ENCODE results near the gene MAPK11.

The MAPK11 gene

DNA sequence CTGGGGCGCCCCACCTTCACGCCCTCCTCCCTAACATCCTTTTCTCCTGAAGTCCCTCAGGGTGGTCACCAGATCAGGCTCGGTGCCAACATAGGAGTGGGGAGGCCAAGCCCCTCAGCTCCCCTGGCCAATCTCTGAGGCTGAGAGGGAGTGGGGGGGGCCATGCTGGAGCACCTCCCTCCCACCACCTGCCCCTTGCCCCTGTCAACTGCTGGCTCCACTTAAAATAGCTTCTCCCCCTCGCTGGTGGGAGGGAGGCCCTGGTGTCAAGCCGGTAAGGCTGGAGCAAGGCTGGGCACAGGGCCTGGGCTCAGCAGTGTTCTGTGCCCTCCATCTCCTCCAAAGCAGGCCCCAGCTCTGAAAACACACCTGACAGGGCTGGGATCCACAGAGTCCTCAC lies 32.4 kb upstream of the MAPK11 start:
- Histone ChIP-seq H3K36me3 (replicated peaks; ENCODE audit: low read depth, low read length) (no peaks in the 10 kb centered on the region), H3K79me2 (ENCODE audit: low read length) (peaks cover 85% of the 10 kb centered on the region), H3K4me2 (ENCODE audit: low read length) (peak overlapping the region; percentile 90; the same call in 1 of the 2 replicates), H3K4me1 (ENCODE audit: low read length) (peaks cover 40% of the 10 kb centered on the region), H3K4me3 (ENCODE audit: low read length) (no peak overlapping the region), H4K20me1 (ENCODE audit: insufficient read depth, low read length) (peaks cover 46% of the 10 kb centered on the region), H3K27me3 (ENCODE audit: low read depth, low read length) (no peaks in the 10 kb centered on the region), H3K9me3 (ENCODE audit: insufficient read depth, low read length) (no peaks in the 10 kb centered on the region), H3K27ac (ENCODE audit: low read length) (no peak overlapping the region; the same call in 1 of the 2 replicates), H2AFZ (ENCODE audit: low read depth, low read length) (no peak overlapping the region), H3K9ac (ENCODE audit: low read length) (no peak overlapping the region)
- TF ChIP-seq EZH2phosphoT487 (IDR thresholded peaks at IDR 0.05; ENCODE audit: low read depth) = no peak
- TF ChIP-seq, protein P1, sequence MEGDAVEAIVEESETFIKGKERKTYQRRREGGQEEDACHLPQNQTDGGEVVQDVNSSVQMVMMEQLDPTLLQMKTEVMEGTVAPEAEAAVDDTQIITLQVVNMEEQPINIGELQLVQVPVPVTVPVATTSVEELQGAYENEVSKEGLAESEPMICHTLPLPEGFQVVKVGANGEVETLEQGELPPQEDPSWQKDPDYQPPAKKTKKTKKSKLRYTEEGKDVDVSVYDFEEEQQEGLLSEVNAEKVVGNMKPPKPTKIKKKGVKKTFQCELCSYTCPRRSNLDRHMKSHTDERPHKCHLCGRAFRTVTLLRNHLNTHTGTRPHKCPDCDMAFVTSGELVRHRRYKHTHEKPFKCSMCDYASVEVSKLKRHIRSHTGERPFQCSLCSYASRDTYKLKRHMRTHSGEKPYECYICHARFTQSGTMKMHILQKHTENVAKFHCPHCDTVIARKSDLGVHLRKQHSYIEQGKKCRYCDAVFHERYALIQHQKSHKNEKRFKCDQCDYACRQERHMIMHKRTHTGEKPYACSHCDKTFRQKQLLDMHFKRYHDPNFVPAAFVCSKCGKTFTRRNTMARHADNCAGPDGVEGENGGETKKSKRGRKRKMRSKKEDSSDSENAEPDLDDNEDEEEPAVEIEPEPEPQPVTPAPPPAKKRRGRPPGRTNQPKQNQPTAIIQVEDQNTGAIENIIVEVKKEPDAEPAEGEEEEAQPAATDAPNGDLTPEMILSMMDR (IDR thresholded peaks at IDR 0.05; ENCODE audit: low read depth, low read length) = no peak

DNA sequence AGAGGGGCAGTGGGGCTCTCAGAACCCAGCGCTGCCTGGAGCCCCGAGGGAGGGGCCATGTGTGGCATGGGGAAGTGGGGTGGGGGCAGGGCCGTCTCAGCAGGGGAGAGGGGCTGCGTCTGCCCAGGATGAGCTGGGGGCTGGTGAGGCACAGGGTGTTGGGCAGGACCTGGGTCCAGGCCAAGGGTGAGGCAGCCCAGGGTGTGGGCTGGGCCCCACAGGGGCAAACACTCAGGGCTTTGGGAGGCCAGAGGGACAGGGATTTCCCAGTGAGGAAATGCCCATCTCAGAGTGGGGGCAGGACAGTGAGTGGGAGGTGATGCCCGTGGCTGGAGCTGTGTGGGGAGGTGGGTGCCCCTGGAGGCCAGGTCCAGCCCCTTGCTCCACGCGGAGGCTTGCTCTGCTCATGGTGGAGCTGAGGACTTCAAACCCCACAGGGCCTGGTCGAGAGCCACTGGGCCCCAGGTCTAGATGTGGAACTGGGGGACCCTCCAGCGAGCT lies 31.9 kb upstream of the MAPK11 start:
- H3K36me3 ChIP-seq (replicated peaks; ENCODE audit: low read depth, low read length) = no peaks in the 10 kb centered on the region
- H3K9me3 ChIP-seq (ENCODE audit: insufficient read depth, low read length) = no peaks in the 10 kb centered on the region
- no peak for TF ChIP-seq EZH2phosphoT487 (IDR thresholded peaks at IDR 0.05; ENCODE audit: low read depth)
- TF ChIP-seq, protein P1 (IDR thresholded peaks at IDR 0.05; ENCODE audit: low read depth, low read length) = no peak
- H3K9ac ChIP-seq (ENCODE audit: low read length) = no peak overlapping the region
- H3K27me3 ChIP-seq (ENCODE audit: low read depth, low read length) = no peaks in the 10 kb centered on the region
- peak overlapping the region; percentile 90 for H3K4me2 ChIP-seq (ENCODE audit: low read length)
- peaks cover 51% of the 10 kb centered on the region for H4K20me1 ChIP-seq (ENCODE audit: insufficient read depth, low read length)
- H2AFZ ChIP-seq (ENCODE audit: low read depth, low read length) = no peak overlapping the region
- no peak overlapping the region for H3K4me3 ChIP-seq (ENCODE audit: low read length)
- peaks cover 88% of the 10 kb centered on the region for H3K79me2 ChIP-seq (ENCODE audit: low read length)
- no peak overlapping the region for H3K27ac ChIP-seq (ENCODE audit: low read length)
- H3K4me1 ChIP-seq (ENCODE audit: low read length) = peaks cover 40% of the 10 kb centered on the region

DNA sequence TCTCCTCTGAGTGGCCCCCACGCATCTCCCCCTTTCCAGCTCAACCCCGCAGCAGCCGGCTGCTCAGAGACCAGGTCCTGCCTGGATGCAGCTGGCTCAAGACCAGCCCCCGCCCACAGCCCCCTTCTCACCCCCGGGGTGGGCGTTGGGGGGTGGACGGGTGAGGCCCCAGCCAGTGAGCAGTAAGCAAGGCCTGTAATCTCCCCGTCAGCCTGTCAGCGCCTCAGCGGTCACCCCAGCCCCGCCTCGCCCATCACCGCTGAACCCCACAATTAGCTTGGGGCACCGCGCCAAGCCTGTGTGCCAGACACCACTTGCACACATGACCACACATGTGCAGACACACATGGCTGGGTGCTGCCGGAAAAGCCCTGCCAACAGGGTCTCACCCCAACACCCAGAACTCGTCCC lies 31.4 kb upstream of the MAPK11 start:
- Histone ChIP-seq H3K27ac (ENCODE audit: low read length) (no peak overlapping the region), H3K4me2 (ENCODE audit: low read length) (peak overlapping the region; percentile 90; the same call in 1 of the 2 replicates), H3K36me3 (replicated peaks; ENCODE audit: low read depth, low read length) (no peaks in the 10 kb centered on the region)

DNA sequence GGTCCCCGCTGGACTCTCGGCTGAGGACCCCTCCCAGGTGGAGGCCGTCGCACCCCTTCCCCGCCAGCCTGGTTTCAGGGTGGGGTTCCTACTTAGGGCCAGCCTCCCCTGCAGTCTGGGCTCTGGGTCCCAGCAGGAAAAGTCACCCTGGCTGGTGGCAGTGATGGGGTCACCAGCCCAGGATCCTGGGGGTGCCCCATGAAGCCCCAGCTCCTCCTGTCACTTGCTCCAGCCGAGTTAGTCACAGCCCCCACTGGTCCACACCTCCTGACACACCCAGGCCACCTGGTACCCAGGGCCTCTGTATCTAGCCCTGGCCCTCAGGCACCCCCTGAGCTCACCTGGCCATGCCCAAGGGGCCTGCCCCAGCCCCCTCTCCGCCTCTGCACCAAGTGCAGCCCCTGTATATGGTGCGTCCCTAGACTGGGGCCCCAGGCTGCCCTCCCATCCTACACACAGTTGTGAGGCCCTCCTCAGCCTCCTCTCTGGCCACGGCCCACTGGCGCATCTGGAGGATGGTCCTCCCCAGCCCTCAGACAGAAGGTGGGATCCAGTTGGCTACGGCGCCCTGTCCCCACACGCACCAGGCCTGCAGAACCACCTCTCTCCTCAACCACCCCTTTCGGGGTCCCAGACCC lies 30.6 kb upstream of the MAPK11 start:
- Histone ChIP-seq H3K4me3 (ENCODE audit: low read length) (no peak overlapping the region), H2AFZ (ENCODE audit: low read depth, low read length) (no peak overlapping the region), H4K20me1 (ENCODE audit: insufficient read depth, low read length) (peaks cover 56% of the 10 kb centered on the region), H3K27ac (ENCODE audit: low read length) (no peak overlapping the region), H3K4me1 (ENCODE audit: low read length) (peaks cover 40% of the 10 kb centered on the region), H3K79me2 (ENCODE audit: low read length) (peaks cover 85% of the 10 kb centered on the region), H3K9me3 (ENCODE audit: insufficient read depth, low read length) (no peaks in the 10 kb centered on the region), H3K36me3 (replicated peaks; ENCODE audit: low read depth, low read length) (no peaks in the 10 kb centered on the region), H3K4me2 (ENCODE audit: low read length) (no peak overlapping the region), H3K27me3 (ENCODE audit: low read depth, low read length) (no peaks in the 10 kb centered on the region), H3K9ac (ENCODE audit: low read length) (no peak overlapping the region)
- no peak for TF ChIP-seq EZH2phosphoT487 (IDR thresholded peaks at IDR 0.05; ENCODE audit: low read depth)
- TF ChIP-seq, protein P1 (IDR thresholded peaks at IDR 0.05; ENCODE audit: low read depth, low read length) = no peak

More for the DNA sequence above, 31.4 kb upstream of the MAPK11 start:
- Histone ChIP-seq H2AFZ (ENCODE audit: low read depth, low read length) (no peak overlapping the region), H3K9me3 (ENCODE audit: insufficient read depth, low read length) (no peaks in the 10 kb centered on the region), H3K4me3 (ENCODE audit: low read length) (no peak overlapping the region), H3K79me2 (ENCODE audit: low read length) (peaks cover 88% of the 10 kb centered on the region), H3K27me3 (ENCODE audit: low read depth, low read length) (no peaks in the 10 kb centered on the region), H3K4me1 (ENCODE audit: low read length) (peaks cover 40% of the 10 kb centered on the region), H4K20me1 (ENCODE audit: insufficient read depth, low read length) (peaks cover 54% of the 10 kb centered on the region), H3K9ac (ENCODE audit: low read length) (no peak overlapping the region)
- TF ChIP-seq, protein P1 (IDR thresholded peaks at IDR 0.05; ENCODE audit: low read depth, low read length) = no peak
- TF ChIP-seq EZH2phosphoT487 (IDR thresholded peaks at IDR 0.05; ENCODE audit: low read depth) = no peak

Measured in OCI-LY3 (cell line).